HCT116 (cell line): Measurements from ENCODE around the gene TARM1. TPM values are rescaled to one million over a fixed set of nuclear protein-coding genes. Genes with fewer than 3 reads are reported as not detected.
"Not testable (repeated sequence)": the region's sequence is repeated elsewhere in the genome, so short reads cannot be mapped to it uniquely, and the experiment has no call there.

Source experiments
- ATAC-seq: fragments of 200-7000 bp; cut with Tn5 transposase; 2 replicates; pipeline ENCODE4 v1.9.1; 2020; ENCODE audit warnings: mild to moderate bottlenecking, moderate library complexity
- BruUV-seq: library from RNA; stranded (reverse); fragments of 400-500 nt; replicated peaks from 2 replicates; lab custom pipeline; 2021; lab: Mats Ljungman, UMichigan
- CTCF ChIA-PET: fragments of 300-600 bp; sonication (Branson Sonifier 250); formaldehyde crosslinking; loops from one replicate; lab custom pipeline; 2021; ENCODE audit warnings: antibody characterized with exemption; lab: Charles Lee
- POLR2A ChIA-PET: fragments of 300-600, 350-600 bp; sonication (Branson Sonifier 250); formaldehyde crosslinking; loops from one replicate; lab custom pipeline; 2021; ENCODE audit warnings: antibody characterized with exemption; lab: Charles Lee
- RAD21 ChIA-PET, 2 experiments: fragments of 300-600 bp; sonication (Branson Sonifier 250); formaldehyde crosslinking; loops; one replicate each; lab custom pipeline; 2023; ENCODE audit warnings: low total read pairs in 2 of 2; ENCODE audit not compliant: uncharacterized antibody in 2 of 2, unreplicated experiment in 2 of 2, low non-redundant PET in 1 of 2; lab: Charles Lee
- DNase-seq: peaks from one replicate; pipeline ENCODE4 v3.0.0-alpha.2; 2010; ENCODE audit warnings: low read depth, low spot score
- H2AFZ ChIP-seq: fragments of 200-600 bp; shearing (Covaris generic), sonication (generic); 2 replicates; pipeline ENCODE4 v1.6.1; 2017; ENCODE audit warnings: low read depth, mixed run types, mixed read lengths, antibody characterized with exemption, low read length; ENCODE audit not compliant: poor library complexity, severe bottlenecking
- H3K27ac ChIP-seq: 2 replicates; pipeline ENCODE4 v1.5.1; 2012; ENCODE audit warnings: low read depth, low read length
- H3K27me3 ChIP-seq: fragments of 200-600 bp; sonication (generic); 2 replicates; pipeline ENCODE4 v1.6.1; 2016; ENCODE audit warnings: mixed run types, low read length, mixed read lengths; ENCODE audit not compliant: insufficient read depth
- H3K36me3 ChIP-seq, 2 experiments: fragments of 200-500 bp in 1 of 2; fragments of 200-600 bp in 1 of 2; sonication (Bioruptor generic) in 1 of 2; sonication (generic) in 1 of 2; 2 replicates each; pipeline versions ENCODE4 v1.5.1 to v1.6.1; 2014 to 2016; ENCODE audit warnings: low read length in 2 of 2, inconsistent platforms in 1 of 2, mixed read lengths in 1 of 2, mixed run types in 1 of 2; ENCODE audit not compliant: insufficient read depth in 2 of 2, control insufficient read depth in 1 of 2
- H3K4me1 ChIP-seq, 2 experiments: fragments of 200-600 bp in 1 of 2; sonication (generic) in 1 of 2; 2 replicates each; pipeline versions ENCODE4 v1.5.1 to v1.6.1; 2012 to 2017; ENCODE audit warnings: low read length in 2 of 2, inconsistent platforms in 1 of 2, mild to moderate bottlenecking in 1 of 2, mixed read lengths in 1 of 2, mixed run types in 1 of 2, moderate library complexity in 1 of 2; ENCODE audit not compliant: insufficient read depth in 2 of 2, control insufficient read depth in 1 of 2
- H3K4me2 ChIP-seq: fragments of 200-600 bp; sonication (generic); 2 replicates; pipeline ENCODE4 v1.6.1; 2017; ENCODE audit warnings: mixed run types, low read length, mixed read lengths
- H3K4me3 ChIP-seq, 2 experiments: fragments of 200-600 bp in 1 of 2; sonication (generic) in 1 of 2; replicated peaks in 1 of 2; 2 replicates each; pipeline ENCODE4 v1.5.1; 2011 to 2016; ENCODE audit warnings: low read length in 2 of 2, control low read depth in 1 of 2, low read depth in 1 of 2, mild to moderate bottlenecking in 1 of 2, mixed read lengths in 1 of 2, mixed run types in 1 of 2
- H3K79me2 ChIP-seq: fragments of 200-600 bp; sonication (generic); 2 replicates; pipeline ENCODE4 v1.6.1; 2017; ENCODE audit warnings: mild to moderate bottlenecking, mixed run types, low read length, moderate library complexity, mixed read lengths; ENCODE audit not compliant: insufficient read depth
- H3K9ac ChIP-seq: fragments of 200-600 bp; sonication (generic); 2 replicates; pipeline ENCODE4 v1.6.1; 2016; ENCODE audit warnings: low read length, mixed read lengths
- H3K9me2 ChIP-seq: fragments of 200-600 bp; sonication (generic), shearing (Covaris generic); 2 replicates; pipeline ENCODE4 v1.6.1; 2017; ENCODE audit warnings: mixed run types, mild to moderate bottlenecking, moderate library complexity; ENCODE audit not compliant: insufficient read depth
- H3K9me3 ChIP-seq, 2 experiments: fragments of 200-500 bp in 1 of 2; fragments of 200-600 bp in 1 of 2; sonication (Bioruptor generic) in 1 of 2; sonication (generic) in 1 of 2; 2 replicates each; pipeline ENCODE4 v1.6.1; 2014 to 2017; ENCODE audit warnings: low read length in 2 of 2, mixed read lengths in 2 of 2, inconsistent platforms in 1 of 2, low read depth in 1 of 2, mild to moderate bottlenecking in 1 of 2, mixed run types in 1 of 2, moderate library complexity in 1 of 2; ENCODE audit not compliant: control insufficient read depth in 1 of 2, insufficient read depth in 1 of 2
- H4K20me1 ChIP-seq: fragments of 200-600 bp; sonication (generic), shearing (Covaris generic); 2 replicates; pipeline ENCODE4 v1.6.1; 2017; ENCODE audit warnings: mixed run types, mild to moderate bottlenecking, moderate library complexity; ENCODE audit not compliant: insufficient read depth
- CBX3 ChIP-seq: IDR thresholded peaks from 2 replicates; pipeline ENCODE4 v1.6.1; 2012; ENCODE audit warnings: low read depth
- EGR1 ChIP-seq: IDR thresholded peaks from 2 replicates; pipeline ENCODE4 v1.6.1; 2012; ENCODE audit warnings: low read depth
- POLR2A ChIP-seq: IDR thresholded peaks from 2 replicates; pipeline ENCODE4 v1.7.0; 2011; ENCODE audit warnings: borderline replicate concordance; ENCODE audit not compliant: insufficient read depth, insufficient read length; ENCODE audit errors: extremely low read depth
- POLR2AphosphoS5 ChIP-seq: IDR thresholded peaks from 2 replicates; pipeline ENCODE4 v1.6.1; 2011; ENCODE audit warnings: mild to moderate bottlenecking, low read depth, low read length, moderate library complexity
- SP1 ChIP-seq: IDR thresholded peaks from 2 replicates; pipeline ENCODE4 v1.6.1; 2012; ENCODE audit warnings: low read depth
- TCF7L2 ChIP-seq: IDR thresholded peaks from 2 replicates; pipeline ENCODE4 v1.7.0; 2011; ENCODE audit warnings: borderline replicate concordance, inconsistent platforms; ENCODE audit not compliant: insufficient read depth, insufficient read length; ENCODE audit errors: extremely low read depth
- ZFX ChIP-seq: fragments of 450-650 bp; IDR thresholded peaks from 2 replicates; pipeline ENCODE4 v1.6.1; 2017
- ZNF274 ChIP-seq: fragments of 200-500 bp; sonication (Bioruptor generic); IDR thresholded peaks from 2 replicates; pipeline ENCODE4 v1.6.1; 2014; ENCODE audit warnings: mild to moderate bottlenecking, low read depth, low read length, inconsistent platforms
- intact Hi-C: fragments of 100-400 bp; cut with micrococcal nuclease; formaldehyde crosslinking; loops from 2 replicates; pipeline ENCODE4 v1.10.0; 2022
- total RNA-seq: library from RNA; stranded (reverse); gene quantifications from one replicate; pipeline ENCODE4 v1.2.1, GENCODE V29; 2021; ENCODE audit not compliant: unreplicated experiment
- TF ChIP-seq, protein P1 (sequence below): IDR thresholded peaks from 2 replicates; pipeline ENCODE4 v1.6.1; 2012
- TF ChIP-seq, protein P2 (sequence below): IDR thresholded peaks from 2 replicates; pipeline ENCODE4 v1.6.1; 2011; ENCODE audit warnings: mild to moderate bottlenecking, low read length, moderate library complexity; ENCODE audit not compliant: insufficient replicate concordance; ENCODE audit errors: extremely low read depth

The TARM1 gene
- total RNA-seq, 1 experiment from 2014 or later: not detected

DNA sequence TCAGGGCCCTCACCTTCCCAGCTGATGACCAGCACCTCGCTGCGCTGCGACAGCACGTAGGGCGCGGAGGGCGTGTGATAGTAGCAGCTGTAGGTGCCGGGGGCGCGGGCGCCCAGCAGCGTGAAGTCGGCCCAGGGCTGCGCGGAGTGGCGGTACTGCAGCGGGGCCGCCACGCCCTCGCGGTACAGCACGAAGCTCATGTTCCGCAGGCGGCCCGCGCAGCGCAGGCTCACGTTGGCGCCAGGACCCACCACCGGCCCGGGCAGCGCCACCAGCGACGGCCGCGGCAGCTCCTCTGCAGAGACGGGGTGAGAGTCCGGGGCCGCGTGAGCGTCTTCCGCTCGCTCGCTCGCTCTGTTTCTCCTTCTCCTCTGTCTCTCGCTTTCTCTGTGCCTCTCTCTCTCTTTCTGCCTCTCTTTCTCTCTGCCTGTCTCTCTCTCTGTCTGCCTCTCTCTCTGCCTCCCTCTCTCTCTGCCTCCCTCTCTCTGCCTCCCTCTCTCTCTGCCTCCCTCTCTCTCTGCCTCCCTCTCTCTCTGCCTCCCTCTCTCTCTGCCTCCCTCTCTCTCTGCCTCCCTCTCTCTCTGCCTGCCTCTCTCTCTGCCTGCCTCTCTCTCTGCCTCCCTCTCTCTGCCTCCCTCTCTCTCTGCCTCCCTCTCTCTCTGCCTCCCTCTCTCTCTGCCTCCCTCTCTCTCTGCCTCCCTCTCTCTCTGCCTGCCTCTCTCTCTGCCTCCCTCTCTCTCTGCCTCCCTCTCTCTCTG lies 14.9 kb upstream of the TARM1 start:
- Histone ChIP-seq H3K4me2 (peak overlapping the region; percentile 80), H2AFZ (peak overlapping the region; percentile 54), H3K9ac (peak overlapping the region; percentile 41), H3K4me3 (peak overlapping the region; percentile 33 to 51), H3K27ac (peak overlapping the region; percentile 10; the same call in 1 of the 2 replicates), H3K4me1 (peaks cover 7 to 20% of the 10 kb centered on the region in 2 experiments; a peak in 3 of 4 replicates)
- intact Hi-C loops: loop anchor here (10.0 kb wide), 1 partner anchor 291 kb away; no protein-coding TSS in a partner anchor
- H3K36me3 ChIP-seq, H3K9me2 ChIP-seq, H3K9me3 ChIP-seq, H3K79me2 ChIP-seq, H4K20me1 ChIP-seq, BruUV-seq, H3K27me3 ChIP-seq, CTCF ChIA-PET, DNase-seq: not testable (repeated sequence)
- POLR2A ChIA-PET: interaction anchor here (1.5 kb wide), 1 partner anchor 19 kb away, joined by 4 read pairs; the partner anchor contains the start of genes PRPF31 and TFPT
- peak; percentile 79 for ATAC-seq
- RAD21 ChIA-PET: interaction anchor here in 1 of 2 experiments (0.6 kb wide), 1 partner anchor 299 kb away, joined by 4 read pairs; no protein-coding TSS in a partner anchor
- peak; percentile 15; the same call in 1 of the 2 replicates for TF ChIP-seq CBX3
- TF ChIP-seq ZFX: peak; percentile 61; the same call in 1 of the 2 replicates
- 0 out of 2 replicates have a peak, but pooled peaks have one; percentile 22 for TF ChIP-seq POLR2AphosphoS5
- TF ChIP-seq, protein P1, sequence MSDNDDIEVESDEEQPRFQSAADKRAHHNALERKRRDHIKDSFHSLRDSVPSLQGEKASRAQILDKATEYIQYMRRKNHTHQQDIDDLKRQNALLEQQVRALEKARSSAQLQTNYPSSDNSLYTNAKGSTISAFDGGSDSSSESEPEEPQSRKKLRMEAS: peak; percentile 90

DNA sequence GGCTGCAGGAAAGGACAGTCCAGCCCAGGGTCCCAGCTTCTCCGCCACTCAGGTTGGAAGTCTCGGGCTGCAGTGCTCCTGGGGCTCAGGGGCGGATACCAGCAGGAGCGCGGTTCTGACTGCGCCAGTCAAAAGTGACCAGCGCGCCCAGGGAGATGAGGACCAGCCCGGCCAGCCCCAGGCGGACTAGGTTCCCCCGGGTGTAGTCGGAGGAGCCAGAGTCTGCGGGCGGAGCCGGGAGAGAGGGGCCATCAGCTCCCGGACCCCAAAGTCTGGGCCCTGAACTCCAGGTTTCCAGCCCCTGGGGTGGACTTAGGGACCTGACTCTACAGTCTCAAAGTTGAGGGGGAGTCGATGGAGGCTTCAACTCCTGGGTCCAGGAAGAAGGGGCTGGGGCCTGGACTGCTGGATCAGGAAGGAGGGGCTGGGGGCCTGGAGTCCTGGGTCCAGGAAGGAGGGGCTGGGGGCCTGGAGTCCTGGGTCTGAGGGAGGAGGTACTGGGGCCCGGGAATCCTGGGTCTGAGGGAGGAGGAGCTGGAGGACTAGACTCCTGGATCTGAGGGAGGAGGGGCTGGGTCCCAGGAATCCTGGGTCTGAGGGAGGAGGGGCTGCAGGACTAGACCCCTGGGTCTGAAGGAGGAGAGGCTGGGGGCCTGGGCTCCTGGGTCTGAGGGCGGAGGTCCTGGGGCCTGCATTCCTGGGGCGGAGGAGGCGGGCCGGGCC lies 14.1 kb upstream of the TARM1 start:
- Histone ChIP-seq H3K9me2 (no peaks in the 10 kb centered on the region), H4K20me1 (no peaks in the 10 kb centered on the region), H3K36me3 (no peaks in the 10 kb centered on the region), H3K4me1 (peaks cover 7 to 20% of the 10 kb centered on the region in 2 experiments; a peak in 3 of 4 replicates), H3K4me2 (peak overlapping the region; percentile 80), H3K9ac (peak overlapping the region; percentile 41; the same call in 1 of the 2 replicates), H3K9me3 (no peaks in the 10 kb centered on the region), H3K27me3 (no peaks in the 10 kb centered on the region), H3K4me3 (peak overlapping the region; percentile 33 to 51), H3K79me2 (no peaks in the 10 kb centered on the region), H2AFZ (peak overlapping the region; percentile 54), H3K27ac (peak overlapping the region; percentile 10; the same call in 1 of the 2 replicates)
- intact Hi-C loops: loop anchor here (10.0 kb wide), 1 partner anchor 290 kb away; no protein-coding TSS in a partner anchor
- POLR2A ChIA-PET: no interaction called here
- CTCF ChIA-PET: no interaction called here
- BruUV-seq: no TSS peak
- DNase-seq: no peak
- RAD21 ChIA-PET: interaction anchor here in 1 of 2 experiments (0.6 kb wide), 1 partner anchor 298 kb away, joined by 4 read pairs; no protein-coding TSS in a partner anchor
- ATAC-seq: no peak; the same call in 1 of the 2 replicates
- TF ChIP-seq POLR2A (no peak), TCF7L2 (no peak), EGR1 (no peak), ZNF274 (no peak), SP1 (no peak)
- TF ChIP-seq, protein P2, sequence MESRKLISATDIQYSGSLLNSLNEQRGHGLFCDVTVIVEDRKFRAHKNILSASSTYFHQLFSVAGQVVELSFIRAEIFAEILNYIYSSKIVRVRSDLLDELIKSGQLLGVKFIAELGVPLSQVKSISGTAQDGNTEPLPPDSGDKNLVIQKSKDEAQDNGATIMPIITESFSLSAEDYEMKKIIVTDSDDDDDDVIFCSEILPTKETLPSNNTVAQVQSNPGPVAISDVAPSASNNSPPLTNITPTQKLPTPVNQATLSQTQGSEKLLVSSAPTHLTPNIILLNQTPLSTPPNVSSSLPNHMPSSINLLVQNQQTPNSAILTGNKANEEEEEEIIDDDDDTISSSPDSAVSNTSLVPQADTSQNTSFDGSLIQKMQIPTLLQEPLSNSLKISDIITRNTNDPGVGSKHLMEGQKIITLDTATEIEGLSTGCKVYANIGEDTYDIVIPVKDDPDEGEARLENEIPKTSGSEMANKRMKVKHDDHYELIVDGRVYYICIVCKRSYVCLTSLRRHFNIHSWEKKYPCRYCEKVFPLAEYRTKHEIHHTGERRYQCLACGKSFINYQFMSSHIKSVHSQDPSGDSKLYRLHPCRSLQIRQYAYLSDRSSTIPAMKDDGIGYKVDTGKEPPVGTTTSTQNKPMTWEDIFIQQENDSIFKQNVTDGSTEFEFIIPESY: no peak
